Pericardium fibroblast (primary cell): ENCODE results near the gene C11orf98. TPM values are rescaled to one million over a fixed set of nuclear protein-coding genes. Genes with fewer than 3 reads are reported as not detected.

Experiments
- total RNA-seq: library from RNA; depleted of rRNA; stranded (reverse); fragments of >200 nt; gene quantifications from 2 replicates; pipeline ENCODE4 v1.2.3, GENCODE V29; 2015

C11orf98 gene
- 24.9 and 34.9 TPM in 2 replicates for total RNA-seq

GRCh38 chr11:62665075-62665598 is at the start of gene C11orf98, which contains the start of gene CSKMT:
Gene C11orf98, minus strand, starts transcription at chr11:62665210. Its CDS starts 41 bp downstream, at chr11:62665169.
Gene CSKMT, plus strand, starts transcription at chr11:62665312. Its CDS starts 568 bp downstream, at chr11:62665880.

GRCh38 chr11:62707277-62707861 is 42.4 kb upstream of the C11orf98 start, which contains the start of the genes BSCL2 and GNG3:
Gene BSCL2, minus strand, starts transcription at chr11:62707424. Its CDS starts 229 bp downstream, at chr11:62707195.
Gene GNG3, plus strand, starts transcription at chr11:62707676. Its CDS starts 620 bp downstream, at chr11:62708296.

GRCh38 chr11:62689421-62690183 is 24.6 kb upstream of the C11orf98 start, which contains the start of gene LRRN4CL:
Gene LRRN4CL, minus strand, starts transcription at chr11:62689530. Its CDS starts 1,022 bp downstream, at chr11:62688508.

GRCh38 chr11:62678770-62679696 is 14.0 kb upstream of the C11orf98 start, which contains the start of gene UBXN1:
Gene UBXN1, minus strand, starts transcription at chr11:62679073. Its CDS starts 150 bp downstream, at chr11:62678923.

GRCh38 chr11:62671608-62672389 is 6.8 kb upstream of the C11orf98 start, which contains the start of the genes LBHD1 and UQCC3:
Gene LBHD1, minus strand, starts transcription at chr11:62672267. Its CDS starts 2,236 bp downstream, at chr11:62670031.
Gene UQCC3, plus strand, starts transcription at chr11:62671673. Its CDS starts 73 bp downstream, at chr11:62671746.

GRCh38 chr11:62645946-62646824 is 18.8 kb downstream of the C11orf98 start, which contains the start of gene GANAB:
Gene GANAB, minus strand, starts transcription at chr11:62646613. Its CDS starts 14 bp downstream, at chr11:62646599.

GRCh38 chr11:62621567-62622470 is 43.2 kb downstream of the C11orf98 start, which contains the start of gene B3GAT3:
Gene B3GAT3, minus strand, starts transcription at chr11:62621986. Its CDS starts 39 bp downstream, at chr11:62621947.

Other genes starting within 250 kb of the C11orf98 start
- gene SCGB1A1, start 246.2 kb downstream of the C11orf98 start, total RNA-seq: not detected in 2 replicates
- 358 and 476 TPM in 2 replicates for gene AHNAK, start 118.4 kb downstream of the C11orf98 start, total RNA-seq
- 2,284 and 3,184 TPM in 2 replicates for gene EEF1G, start 91.3 kb downstream of the C11orf98 start, total RNA-seq
- 5.0 and 7.9 TPM in 2 replicates for gene TUT1, start 73.7 kb downstream of the C11orf98 start, total RNA-seq
- 59.9 and 63.9 TPM in 2 replicates for gene MTA2, start 63.3 kb downstream of the C11orf98 start, total RNA-seq
- 36.8 and 40.0 TPM in 2 replicates for gene EML3, start 52.4 kb downstream of the C11orf98 start, total RNA-seq
- gene ROM1, start 52.0 kb downstream of the C11orf98 start, total RNA-seq: 21.1 and 28.0 TPM in 2 replicates
- gene B3GAT3, start 43.2 kb downstream of the C11orf98 start, total RNA-seq: 35.5 and 50.5 TPM in 2 replicates
- gene GANAB, start 18.6 kb downstream of the C11orf98 start, total RNA-seq: 226 and 265 TPM in 2 replicates
- gene INTS5, start 11.9 kb downstream of the C11orf98 start, total RNA-seq: 19.7 and 23.8 TPM in 2 replicates
- 4.9 and 11.0 TPM in 2 replicates for gene CSKMT, start 102 bp upstream of the C11orf98 start, total RNA-seq
- 10.3 and 11.5 TPM in 2 replicates for gene UQCC3, start 6.5 kb upstream of the C11orf98 start, total RNA-seq
- 2.6 and 4.5 TPM in 2 replicates for gene LBHD1, start 7.1 kb upstream of the C11orf98 start, total RNA-seq
- 103 and 276 TPM in 2 replicates for gene UBXN1, start 13.9 kb upstream of the C11orf98 start, total RNA-seq
- 5.3 and 18.2 TPM in 2 replicates for gene LRRN4CL, start 24.3 kb upstream of the C11orf98 start, total RNA-seq
- gene BSCL2, start 42.2 kb upstream of the C11orf98 start, total RNA-seq: 35.5 and 69.3 TPM in 2 replicates
- not detected in 2 replicates for gene GNG3, start 42.5 kb upstream of the C11orf98 start, total RNA-seq
- gene HNRNPUL2, start 62.2 kb upstream of the C11orf98 start, total RNA-seq: 7.5 and 10.1 TPM in 2 replicates
- gene TTC9C, start 63.3 kb upstream of the C11orf98 start, total RNA-seq: 33.3 and 34.9 TPM in 2 replicates
- 6.1 and 8.3 TPM in 2 replicates for gene ZBTB3, start 89.0 kb upstream of the C11orf98 start, total RNA-seq
- 77.4 and 86.6 TPM in 2 replicates for gene POLR2G, start 96.4 kb upstream of the C11orf98 start, total RNA-seq
- gene TAF6L, start 106.2 kb upstream of the C11orf98 start, total RNA-seq: 13.7 and 17.6 TPM in 2 replicates
- gene TMEM179B, start 122.2 kb upstream of the C11orf98 start, total RNA-seq: 75.6 and 85.9 TPM in 2 replicates
- 31.0 and 34.3 TPM in 2 replicates for gene TMEM223, start 126.8 kb upstream of the C11orf98 start, total RNA-seq
- 26.2 and 38.2 TPM in 2 replicates for gene NXF1, start 140.2 kb upstream of the C11orf98 start, total RNA-seq
- 30.7 and 35.2 TPM in 2 replicates for gene STX5, start 166.8 kb upstream of the C11orf98 start, total RNA-seq
- not detected in 2 replicates for gene TEX54, start 167.6 kb upstream of the C11orf98 start, total RNA-seq
- gene WDR74, start 174.4 kb upstream of the C11orf98 start, total RNA-seq: 40.7 and 56.0 TPM in 2 replicates
- gene SLC3A2, start 215.7 kb upstream of the C11orf98 start, total RNA-seq: 211 and 250 TPM in 2 replicates